Measurements from ENCODE around the gene RASD1.
"Not testable (repeated sequence)": the region's sequence is repeated elsewhere in the genome, so short reads cannot be mapped to it uniquely, and the experiment has no call there.

The RASD1 gene

GRCh38 chr17:17467720-17468119 is 28.5 kb downstream of the RASD1 start:
- no peak for DNase-seq

DNA sequence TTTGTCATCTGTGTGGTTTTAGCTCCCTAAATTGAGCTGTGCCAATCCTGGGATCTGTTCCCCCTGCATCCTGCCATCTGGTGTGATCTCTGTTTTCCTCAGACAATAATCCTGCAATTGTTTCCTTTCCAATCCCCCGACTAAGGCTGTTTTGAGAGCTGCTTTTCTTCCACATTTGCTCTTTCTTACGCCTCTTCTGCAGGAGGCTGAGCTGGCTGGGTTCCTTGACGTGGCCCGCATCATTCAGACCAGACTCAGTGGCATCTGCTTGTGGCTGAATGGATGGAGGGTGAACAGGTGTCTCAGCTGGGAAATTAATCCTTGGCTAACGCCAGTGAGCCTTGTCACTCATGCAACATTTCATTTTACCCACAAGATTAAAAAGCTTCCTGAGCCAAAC is 29.2 kb downstream of the RASD1 start:
- no peak for DNase-seq

DNA sequence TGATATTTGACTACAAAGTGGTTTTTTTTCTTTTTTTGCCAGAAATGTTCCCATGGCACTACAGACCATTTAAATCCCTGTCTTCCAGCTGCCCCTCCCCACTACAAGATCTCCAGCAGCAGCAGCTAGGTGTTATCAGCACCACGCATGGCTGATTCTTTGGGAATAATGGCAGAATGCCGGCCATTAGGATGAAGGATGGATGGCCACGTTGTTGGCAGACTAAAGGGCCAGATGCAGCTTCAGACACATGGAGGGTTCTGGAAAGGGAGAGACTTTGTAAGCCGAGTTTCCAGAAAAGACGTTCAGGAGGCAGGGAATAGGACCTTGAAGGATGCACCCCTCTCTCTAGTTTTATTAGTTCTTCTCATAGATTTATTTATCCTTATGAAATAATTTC is 29.7 kb downstream of the RASD1 start:
- DNase-seq, result no peak

DNA sequence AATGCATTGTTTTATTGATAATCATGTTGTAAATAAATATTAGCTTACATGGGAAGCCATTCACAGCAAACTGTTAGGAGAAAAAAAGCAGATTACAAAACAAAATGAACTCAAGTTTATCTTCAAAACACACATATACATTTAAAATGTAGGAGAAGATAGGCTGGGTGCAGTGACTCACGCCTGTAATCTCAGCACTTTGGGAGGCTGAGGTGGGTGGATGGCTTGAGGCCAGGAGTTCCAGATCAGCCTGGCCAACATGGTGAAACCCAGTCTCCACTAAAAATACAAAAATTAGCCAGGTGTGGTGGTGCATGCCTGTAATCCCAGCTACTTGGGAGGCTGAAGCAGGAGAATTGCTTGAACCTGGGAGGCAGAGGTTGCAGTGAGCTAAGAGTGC is 30.3 kb downstream of the RASD1 start:
- DNase-seq, result not testable (repeated sequence)

- DNase-seq, result no peak
Observed at GRCh38 chr17:17463821-17464220, 32.4 kb downstream of the RASD1 start.

DNA sequence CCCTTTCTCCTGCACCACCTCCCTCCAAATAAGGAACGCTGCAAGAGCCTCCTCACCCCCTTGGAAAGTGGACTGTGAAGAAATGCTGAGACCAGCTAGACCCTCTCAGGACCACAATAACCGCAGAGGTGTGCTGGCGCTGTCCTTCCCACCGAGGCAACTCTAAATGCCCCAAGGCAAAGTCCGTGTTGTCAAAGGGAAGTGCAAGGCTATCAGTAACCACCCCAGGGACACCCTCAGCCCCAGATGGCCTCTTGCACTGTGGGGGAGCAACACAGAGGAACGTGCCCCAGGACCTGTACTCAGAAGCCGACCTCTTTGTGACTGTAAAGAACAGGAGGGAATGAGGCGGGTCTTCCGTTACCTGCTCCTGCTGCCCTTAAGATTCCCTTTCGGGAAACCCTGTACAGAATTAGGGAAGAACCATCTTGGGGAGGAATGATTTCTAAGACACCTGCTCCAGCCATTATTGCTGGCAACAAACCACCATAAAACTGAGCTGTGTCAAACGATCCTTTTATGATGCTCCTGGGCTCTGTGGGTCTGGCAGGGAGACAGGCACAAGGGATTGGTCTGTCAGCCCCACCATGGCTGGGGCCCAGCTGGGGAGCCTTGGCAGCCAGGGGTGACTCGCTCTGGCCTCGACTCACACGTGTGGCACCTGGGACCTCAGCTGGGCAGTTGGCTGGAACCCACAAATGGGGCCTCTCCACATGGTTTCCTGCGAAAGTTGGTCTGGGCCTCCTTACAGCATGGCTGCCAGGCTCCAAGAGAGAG is 34.0 kb downstream of the RASD1 start:
- DNase-seq, result no peak

GRCh38 chr17:17460038-17460437 is 36.2 kb downstream of the RASD1 start:
- DNase-seq, result no peak

DNA sequence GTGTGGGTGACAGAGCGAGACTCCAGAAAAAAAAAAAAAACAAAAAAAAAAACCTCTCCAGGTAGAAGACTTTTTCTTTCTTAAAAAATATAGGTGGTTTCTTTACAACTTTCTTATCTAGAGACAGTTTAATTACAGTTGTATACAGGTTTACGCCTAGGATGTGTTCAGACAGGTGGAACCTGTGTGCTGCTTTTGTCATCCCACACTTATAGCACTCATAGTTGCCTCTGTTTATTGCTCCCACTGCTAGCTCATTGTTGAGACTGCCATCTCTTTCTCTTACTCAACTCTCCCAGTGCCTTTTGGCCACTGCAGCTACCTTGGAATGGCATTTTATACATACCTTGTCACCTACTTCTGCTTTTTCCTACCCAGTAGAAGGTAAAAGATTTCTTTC is 38.5 kb downstream of the RASD1 start:
- no peak for DNase-seq

DNA sequence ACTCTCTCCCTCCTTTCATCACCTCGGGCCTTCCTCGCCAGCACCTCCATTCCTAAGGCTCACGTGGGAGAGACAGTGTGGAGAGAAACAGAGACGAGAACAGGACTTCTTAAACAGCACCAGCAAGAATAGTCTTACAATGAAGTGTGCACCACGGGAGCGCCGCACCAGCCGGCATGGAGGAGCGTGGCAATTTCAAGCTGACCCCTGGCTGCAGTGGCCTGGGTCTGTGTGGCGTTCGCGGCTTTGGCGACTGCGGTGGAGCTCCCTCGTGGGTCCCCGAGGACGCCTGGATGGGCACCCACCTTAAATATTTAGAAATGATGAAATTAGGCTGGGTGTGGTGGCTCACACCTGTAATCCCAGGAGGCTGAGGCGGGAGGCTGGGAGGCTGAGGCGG is 39.9 kb downstream of the RASD1 start:
- DNase-seq, result no peak

- no peak for DNase-seq
Observed at GRCh38 chr17:17455173-17455572, 41.0 kb downstream of the RASD1 start.

GRCh38 chr17:17454700-17455099 is 41.5 kb downstream of the RASD1 start:
- DNase-seq, result not testable (repeated sequence)

- no peak for DNase-seq
Observed at GRCh38 chr17:17454276-17454675, 41.9 kb downstream of the RASD1 start.

DNA sequence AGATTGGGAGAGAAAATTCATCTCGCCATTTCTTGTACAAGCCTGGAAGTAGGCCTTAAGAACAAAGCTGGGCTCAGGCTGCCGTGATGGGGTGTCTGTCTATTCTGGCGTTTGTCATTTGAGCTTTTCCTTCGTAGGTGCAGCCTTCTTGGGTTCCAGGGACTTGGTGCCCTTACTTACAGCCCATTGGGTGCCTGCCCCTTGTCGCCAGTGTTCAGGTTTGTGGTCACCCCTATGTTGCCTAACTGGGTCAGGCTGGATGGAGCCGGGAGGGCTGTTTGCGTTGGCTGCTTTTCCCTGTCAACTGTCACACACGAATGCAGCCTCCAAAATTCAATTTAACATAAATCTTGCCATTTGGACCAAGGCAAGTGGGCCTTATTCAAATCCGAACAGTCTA is 43.1 kb downstream of the RASD1 start:
- DNase-seq, result no peak

- DNase-seq, result no peak
Observed at GRCh38 chr17:17448723-17449122, 47.5 kb downstream of the RASD1 start.

DNA sequence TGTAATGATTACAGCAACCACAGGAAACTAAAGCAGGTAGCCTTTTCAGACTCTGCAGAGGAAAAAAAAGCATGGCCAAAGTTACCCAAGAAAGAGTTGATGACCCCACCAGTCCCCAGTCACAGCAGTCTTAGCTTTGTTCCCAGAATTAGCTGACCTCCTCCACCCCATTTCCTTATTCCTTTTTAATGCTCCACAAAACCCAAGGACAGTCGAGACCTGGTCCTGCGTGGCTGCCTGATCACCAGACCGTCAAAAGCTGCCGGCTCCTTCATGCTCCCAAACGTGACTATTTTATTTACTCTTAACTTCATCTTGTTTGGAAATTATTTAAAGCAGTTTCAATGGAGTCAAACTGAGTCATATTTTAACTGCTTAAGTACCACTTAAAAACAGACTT is 48.1 kb downstream of the RASD1 start:
- DNase-seq, result no peak

DNA sequence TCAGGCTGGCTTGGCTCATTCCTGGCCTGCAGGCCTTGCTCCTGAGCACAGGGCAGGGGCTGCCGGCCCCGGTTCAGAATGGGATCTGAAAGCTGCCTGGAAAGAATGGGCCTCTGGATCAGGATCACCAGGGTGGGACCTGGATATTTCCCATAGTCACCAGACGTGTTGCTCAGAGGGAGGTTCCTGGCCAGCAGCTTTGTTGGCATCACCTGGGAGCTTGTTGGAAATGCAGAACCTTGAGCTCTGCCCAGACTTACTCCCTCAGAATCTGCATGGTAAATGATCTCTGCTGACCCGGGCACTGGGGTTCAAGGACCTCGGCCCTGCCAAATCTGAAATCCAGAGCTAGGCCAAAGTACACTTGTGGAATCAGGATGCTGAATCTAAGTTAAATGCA is 48.9 kb downstream of the RASD1 start:
- no peak for DNase-seq

DNA sequence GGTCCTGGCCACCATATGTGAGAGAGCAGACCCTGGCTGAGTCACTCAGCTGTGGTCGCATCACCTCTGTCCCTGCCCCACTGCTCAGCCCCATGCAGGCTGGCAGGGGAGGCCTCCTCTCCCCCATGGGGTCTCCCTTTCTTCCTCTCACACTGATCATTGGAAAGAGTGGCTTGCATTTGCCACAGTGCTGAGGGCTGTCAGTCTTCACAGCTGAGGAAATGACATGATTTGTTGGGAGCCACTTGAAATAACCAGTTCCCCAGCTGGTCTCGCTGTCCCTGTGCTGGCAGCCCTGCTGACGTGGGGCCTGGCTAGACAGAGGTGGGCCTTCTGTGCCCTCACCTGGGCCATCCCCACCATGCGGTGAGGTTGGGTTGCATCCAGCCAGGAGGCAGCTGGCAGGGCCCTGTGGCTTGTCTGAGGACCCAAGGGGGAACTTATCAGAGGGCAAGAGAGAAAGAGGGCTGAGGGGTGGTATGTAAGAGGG is 49.5 kb downstream of the RASD1 start:
- no peak for DNase-seq

DNA sequence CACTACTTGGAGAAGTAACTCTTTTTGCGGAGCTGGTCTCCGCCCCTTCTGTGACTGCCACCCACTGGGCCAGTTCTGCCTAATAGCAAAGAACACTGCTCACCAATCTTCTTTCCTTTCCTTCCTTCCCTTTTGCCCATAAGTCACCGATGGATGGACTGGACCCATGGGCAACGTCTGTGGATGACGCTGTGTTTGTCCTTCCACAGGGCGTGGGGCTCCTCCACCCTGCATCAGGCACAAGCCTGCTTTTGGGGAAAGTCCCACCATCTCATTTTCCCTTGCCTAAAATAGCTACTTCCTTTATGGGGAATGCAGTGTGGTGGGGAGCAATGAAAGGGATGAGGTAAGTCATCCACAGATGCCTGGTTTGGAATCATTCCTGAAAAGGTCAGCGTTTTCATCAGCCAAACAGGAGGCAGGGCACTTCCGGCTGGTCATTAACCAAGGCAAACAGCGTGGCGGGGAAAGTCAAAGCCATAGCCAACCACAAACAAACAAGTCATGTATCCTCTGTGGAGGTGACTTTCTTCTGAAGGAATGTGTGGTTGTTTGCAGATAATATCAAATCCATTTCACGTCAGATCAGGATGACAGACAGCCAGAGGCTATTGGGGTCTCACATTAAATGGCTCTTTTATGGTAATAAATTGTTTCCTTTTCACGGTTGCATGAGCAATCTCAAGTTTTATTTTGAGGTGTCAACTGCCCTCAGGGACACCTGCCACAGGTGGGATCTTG is 50.1 kb downstream of the RASD1 start:
- peak; percentile 89 for DNase-seq

- DNase-seq, result no peak
Observed at GRCh38 chr17:17445296-17445924, 50.8 kb downstream of the RASD1 start.
